Umbilical cord (tissue), 2 donors: ENCODE measurements around the gene CDH4. TPM values are rescaled to one million over a fixed set of nuclear protein-coding genes. Genes with fewer than 3 reads are reported as not detected.

Source experiments
- DNase-seq: peaks from one replicate; pipeline ENCODE4 v3.0.0-alpha.2; 2015; ENCODE audit warnings: low spot score
- total RNA-seq: library from RNA; depleted of rRNA; stranded (reverse); fragments of >200 nt; gene quantifications from one replicate; pipeline ENCODE4 v1.2.3, GENCODE V29; 2014; ENCODE audit warnings: low replicate concordance; ENCODE audit not compliant: insufficient read depth

Gene CDH4
- total RNA-seq, 1 donor from 2014 or later, result 0.48 TPM

- DNase-seq, result no peak
Observed at GRCh38 chr20:61761453-61762166, 509.5 kb downstream of the CDH4 start.

- no peak for DNase-seq
Observed at GRCh38 chr20:61762167-61762710, 510.2 kb downstream of the CDH4 start.

GRCh38 chr20:61762886-61763739, 511.1 kb downstream of the CDH4 start:
- DNase-seq, result no peak

GRCh38 chr20:61763740-61764400, 511.8 kb downstream of the CDH4 start:
- no peak for DNase-seq

- DNase-seq, result no peak
Observed at GRCh38 chr20:61764471-61765025, 512.5 kb downstream of the CDH4 start.

- no peak for DNase-seq
Observed at GRCh38 chr20:61765081-61765870, 513.2 kb downstream of the CDH4 start.

GRCh38 chr20:61765871-61766654, 514.0 kb downstream of the CDH4 start:
- no peak for DNase-seq

- no peak for DNase-seq
Observed at GRCh38 chr20:61766921-61767610, 515.0 kb downstream of the CDH4 start.

- no peak for DNase-seq
Observed at GRCh38 chr20:61767761-61768494, 515.9 kb downstream of the CDH4 start.

- no peak for DNase-seq
Observed at GRCh38 chr20:61768571-61769285, 516.7 kb downstream of the CDH4 start.

GRCh38 chr20:61769286-61769832, 517.3 kb downstream of the CDH4 start:
- no peak for DNase-seq

- no peak for DNase-seq
Observed at GRCh38 chr20:61770113-61770585, 518.1 kb downstream of the CDH4 start.

GRCh38 chr20:61771805-61772350, 519.8 kb downstream of the CDH4 start:
- DNase-seq, result no peak

- DNase-seq, result no peak
Observed at GRCh38 chr20:61772828-61773631, 521.0 kb downstream of the CDH4 start.

- no peak for DNase-seq
Observed at GRCh38 chr20:61773926-61774587, 522.0 kb downstream of the CDH4 start.

- DNase-seq, result no peak
Observed at GRCh38 chr20:61775423-61775822, 523.4 kb downstream of the CDH4 start.
